ENCODE measurements around the gene DYNLL1.
"Not testable (repeated sequence)": the region's sequence is repeated elsewhere in the genome, so short reads cannot be mapped to it uniquely, and the experiment has no call there.

Gene DYNLL1

DNA sequence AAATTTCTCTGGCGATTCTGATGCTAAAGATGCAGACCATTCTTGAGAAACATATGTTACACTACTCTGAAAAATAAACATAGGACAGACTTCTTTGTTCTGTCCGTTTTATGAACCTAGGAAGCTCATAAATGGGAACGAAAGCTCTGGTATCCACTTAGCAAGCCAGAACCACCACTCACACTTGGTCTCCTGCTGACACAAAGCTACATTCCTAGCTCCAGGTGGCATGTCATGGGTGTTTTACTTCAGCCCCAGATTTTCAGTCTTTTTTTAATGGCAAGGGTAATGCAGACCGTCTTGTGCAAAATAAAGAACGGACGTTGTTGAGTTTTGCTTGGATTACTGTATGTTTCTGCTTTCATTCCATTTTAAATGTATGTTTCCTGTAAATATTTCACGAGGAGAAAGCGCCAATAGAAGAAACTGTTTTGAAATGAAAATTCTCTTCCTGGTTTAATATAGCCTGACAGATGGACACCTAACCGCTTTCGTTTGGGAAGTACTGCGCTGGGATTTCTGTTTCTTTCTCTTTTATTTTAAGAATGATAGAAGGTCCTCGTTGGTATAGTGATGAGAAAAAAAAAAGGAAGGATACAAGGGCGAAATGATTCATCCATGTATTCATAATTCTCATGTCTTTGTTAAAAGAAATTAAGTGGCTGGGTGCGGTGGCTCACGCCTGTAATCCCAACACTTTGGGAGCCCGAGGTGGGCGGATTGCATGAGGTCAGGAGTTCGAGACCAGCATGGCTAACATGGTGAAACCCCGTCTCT, 33.9 kb downstream of the DYNLL1 start:
- H3K4me3 ChIP-seq (ENCODE audit: low read depth, low read length), result peak overlapping the region; percentile 87
- TF ChIP-seq, protein P1, sequence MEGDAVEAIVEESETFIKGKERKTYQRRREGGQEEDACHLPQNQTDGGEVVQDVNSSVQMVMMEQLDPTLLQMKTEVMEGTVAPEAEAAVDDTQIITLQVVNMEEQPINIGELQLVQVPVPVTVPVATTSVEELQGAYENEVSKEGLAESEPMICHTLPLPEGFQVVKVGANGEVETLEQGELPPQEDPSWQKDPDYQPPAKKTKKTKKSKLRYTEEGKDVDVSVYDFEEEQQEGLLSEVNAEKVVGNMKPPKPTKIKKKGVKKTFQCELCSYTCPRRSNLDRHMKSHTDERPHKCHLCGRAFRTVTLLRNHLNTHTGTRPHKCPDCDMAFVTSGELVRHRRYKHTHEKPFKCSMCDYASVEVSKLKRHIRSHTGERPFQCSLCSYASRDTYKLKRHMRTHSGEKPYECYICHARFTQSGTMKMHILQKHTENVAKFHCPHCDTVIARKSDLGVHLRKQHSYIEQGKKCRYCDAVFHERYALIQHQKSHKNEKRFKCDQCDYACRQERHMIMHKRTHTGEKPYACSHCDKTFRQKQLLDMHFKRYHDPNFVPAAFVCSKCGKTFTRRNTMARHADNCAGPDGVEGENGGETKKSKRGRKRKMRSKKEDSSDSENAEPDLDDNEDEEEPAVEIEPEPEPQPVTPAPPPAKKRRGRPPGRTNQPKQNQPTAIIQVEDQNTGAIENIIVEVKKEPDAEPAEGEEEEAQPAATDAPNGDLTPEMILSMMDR (IDR thresholded peaks at IDR 0.05; ENCODE audit: low read depth, low read length), result no peak
- peak; percentile 64 for DNase-seq (ENCODE audit: low read depth, low spot score)
- in situ Hi-C loops (cut with HindIII; ENCODE audit: low sequenced_read_pairs), result no loop called here

DNA sequence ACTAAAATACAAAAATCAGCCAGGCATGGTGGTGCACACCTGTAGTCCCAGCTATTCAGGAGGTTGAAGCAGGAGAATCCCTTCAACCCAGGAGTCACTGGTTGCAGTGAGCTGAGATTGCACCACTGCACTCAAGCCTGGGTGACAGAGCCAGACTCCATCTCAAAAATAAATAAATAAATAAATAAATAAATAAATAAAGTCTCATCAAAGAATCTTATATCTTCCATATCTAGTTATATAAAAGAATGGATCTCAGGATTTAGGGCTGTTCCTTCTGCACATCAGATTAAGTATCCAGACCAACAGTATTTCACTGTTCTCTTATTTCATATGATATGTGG, 34.5 kb downstream of the DYNLL1 start:
- in situ Hi-C loops (cut with HindIII; ENCODE audit: low sequenced_read_pairs); DNase-seq (ENCODE audit: low read depth, low spot score); H3K4me3 ChIP-seq (ENCODE audit: low read depth, low read length): not testable (repeated sequence)

DNA sequence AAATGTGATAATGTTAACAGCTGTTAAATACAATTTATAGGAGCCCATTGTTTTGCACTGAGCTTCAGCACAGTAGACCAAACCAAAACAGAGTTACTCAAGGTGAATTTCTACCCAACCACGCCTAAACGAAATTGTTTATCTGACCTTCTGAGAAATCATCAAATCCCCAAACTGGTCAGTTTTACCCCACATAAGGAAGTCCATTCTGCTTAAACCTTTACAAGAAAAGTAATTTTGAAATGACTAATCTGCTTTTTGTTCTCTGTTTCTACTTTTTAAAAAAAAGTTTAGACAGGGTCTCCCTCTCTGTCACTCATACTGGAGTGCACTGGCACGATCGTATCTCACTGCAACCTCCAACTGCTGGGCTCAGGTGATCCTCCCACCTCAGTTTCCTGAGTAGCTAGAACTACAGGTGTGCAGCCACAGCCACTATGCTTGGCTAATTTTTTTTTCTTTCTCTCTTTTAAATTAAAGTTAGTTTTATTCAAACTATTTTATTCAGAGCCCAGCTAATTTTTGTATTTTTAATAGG, 36.9 kb downstream of the DYNLL1 start:
- no peak overlapping the region for H3K4me3 ChIP-seq (ENCODE audit: low read depth, low read length)
- in situ Hi-C loops (cut with HindIII; ENCODE audit: low sequenced_read_pairs), result no loop called here
- TF ChIP-seq, protein P1 (IDR thresholded peaks at IDR 0.05; ENCODE audit: low read depth, low read length), result no peak
- no peak for DNase-seq (ENCODE audit: low read depth, low spot score)

DNA sequence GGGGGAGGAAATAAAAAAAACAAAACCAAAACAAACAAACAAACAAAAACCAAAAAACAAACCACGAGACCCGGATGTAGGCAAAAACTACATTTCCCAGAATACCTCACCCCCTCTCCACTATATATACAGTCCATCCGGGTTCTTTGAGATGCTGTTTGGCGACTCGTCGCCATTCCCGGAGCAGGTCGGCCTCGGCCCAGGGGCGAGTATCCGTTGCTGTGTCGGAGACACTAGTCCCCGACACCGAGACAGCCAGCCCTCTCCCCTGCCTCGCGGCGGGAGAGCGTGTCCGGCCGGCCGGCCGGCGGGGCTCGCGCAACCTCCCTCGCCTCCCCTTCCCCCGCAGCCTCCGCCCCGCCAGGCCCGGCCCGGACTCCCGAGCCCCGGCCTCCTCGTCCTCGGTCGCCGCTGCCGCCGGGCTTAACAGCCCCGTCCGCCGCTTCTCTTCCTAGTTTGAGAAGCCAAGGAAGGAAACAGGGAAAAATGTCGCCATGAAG, 38.3 kb downstream of the DYNLL1 start, which contains the start of gene RNF10:
Gene RNF10, plus strand, starts transcription at position 154 of the 500 bp plus-strand sequence. CDS start 456 bp downstream, outside the sequence.
- peak within 1 kb of the TSS; percentile 91 for H3K4me3 ChIP-seq (ENCODE audit: low read depth, low read length)
- in situ Hi-C loops (cut with HindIII; ENCODE audit: low sequenced_read_pairs), result no loop called here
- TF ChIP-seq, protein P1 (IDR thresholded peaks at IDR 0.05; ENCODE audit: low read depth, low read length), result no peak
- peak; percentile 87 for DNase-seq (ENCODE audit: low read depth, low spot score)

DNA sequence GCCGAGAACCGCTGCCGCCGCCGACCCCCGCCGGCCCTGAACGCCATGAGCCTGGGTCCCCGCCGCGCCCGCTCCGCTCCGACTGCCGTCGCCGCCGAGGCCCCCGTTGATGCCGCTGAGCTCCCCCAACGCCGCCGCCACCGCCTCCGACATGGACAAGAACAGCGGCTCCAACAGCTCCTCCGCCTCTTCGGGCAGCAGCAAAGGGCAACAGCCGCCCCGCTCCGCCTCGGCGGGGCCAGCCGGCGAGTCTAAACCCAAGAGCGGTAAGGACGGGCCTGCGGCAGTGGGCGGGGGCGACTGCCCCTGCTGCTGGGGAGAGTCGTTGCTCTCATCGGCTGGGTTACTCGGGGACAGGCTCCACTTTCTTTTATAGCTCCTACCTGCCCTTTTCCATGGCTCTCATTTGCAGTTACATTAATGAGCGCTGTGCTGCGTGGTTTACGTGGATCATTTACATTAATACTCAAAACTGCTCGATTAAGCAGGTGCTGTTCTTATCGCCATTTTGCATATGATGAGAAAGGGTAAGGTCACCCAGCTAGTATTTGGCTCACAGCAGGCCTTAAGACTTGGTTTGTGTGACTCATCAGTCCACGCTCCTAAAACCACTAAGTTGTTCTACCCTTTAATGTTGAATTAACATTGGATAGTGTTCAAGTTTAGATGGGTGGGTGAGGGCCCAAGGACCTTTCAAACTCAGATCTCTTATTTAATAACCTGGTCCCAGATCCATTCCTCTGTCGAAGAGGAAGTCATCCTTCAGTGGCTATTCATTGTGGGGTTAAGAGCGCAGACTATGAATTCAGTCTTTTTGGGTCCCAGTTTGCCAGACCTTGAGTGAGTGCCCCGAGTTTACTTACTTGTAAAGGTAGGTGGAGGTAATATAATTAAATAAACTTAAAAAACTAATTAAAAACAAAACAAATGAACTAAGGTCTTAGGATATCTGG, 39.1 kb downstream of the DYNLL1 start:
- in situ Hi-C loops (cut with HindIII; ENCODE audit: low sequenced_read_pairs), result no loop called here
- H3K4me3 ChIP-seq (ENCODE audit: low read depth, low read length), result peak overlapping the region; percentile 91
- TF ChIP-seq, protein P1 (IDR thresholded peaks at IDR 0.05; ENCODE audit: low read depth, low read length), result peak; percentile 5
- DNase-seq (ENCODE audit: low read depth, low spot score), result peak; percentile 88

DNA sequence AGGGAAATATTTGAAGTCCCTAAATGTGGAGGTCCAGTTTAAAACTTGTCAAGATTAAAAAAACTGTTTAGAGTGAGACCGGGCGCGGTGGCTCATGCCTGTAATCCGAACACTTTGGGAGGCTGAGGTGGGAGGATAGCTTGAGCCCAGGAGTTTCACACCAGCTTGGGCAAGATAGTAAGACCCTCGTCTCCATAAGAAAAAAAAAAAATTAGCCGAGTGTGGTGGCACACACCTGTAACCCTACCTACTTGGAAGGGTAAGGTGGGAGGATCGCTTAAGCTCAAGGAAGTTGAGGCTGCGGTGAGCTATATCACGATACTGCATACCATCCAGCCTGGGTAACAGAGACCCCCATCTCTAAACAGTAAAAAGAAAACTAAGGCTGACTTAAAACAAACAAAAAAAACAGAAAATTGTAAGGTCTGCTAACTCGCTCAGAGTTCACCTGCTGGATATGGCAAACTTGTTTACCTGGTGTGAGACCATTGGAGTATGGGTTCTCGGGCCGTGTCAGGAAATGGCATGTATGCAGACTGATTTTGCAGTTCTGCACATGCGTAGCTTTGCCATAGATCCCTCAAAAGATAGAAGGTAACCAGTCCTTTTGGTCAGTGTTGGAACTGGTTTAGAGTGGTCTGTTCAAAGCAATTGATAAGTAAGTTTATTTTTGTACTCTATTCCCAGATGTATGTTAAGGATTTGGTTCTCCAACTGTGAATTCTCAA, 40.3 kb downstream of the DYNLL1 start:
- no peak for DNase-seq (ENCODE audit: low read depth, low spot score)
- H3K4me3 ChIP-seq (ENCODE audit: low read depth, low read length), result peak overlapping the region; percentile 91
- in situ Hi-C loops (cut with HindIII; ENCODE audit: low sequenced_read_pairs), result no loop called here
- TF ChIP-seq, protein P1 (IDR thresholded peaks at IDR 0.05; ENCODE audit: low read depth, low read length), result no peak
